ENCODE measurements around the gene ABCC5.

ABCC5 gene

GRCh38 chr3:183949690-183950089, 68.0 kb downstream of the ABCC5 start:
- H3K79me2 ChIP-seq (ENCODE audit: insufficient read depth, low read length), result no peaks in the 10 kb centered on the region
- no peak overlapping the region for H3K4me2 ChIP-seq (ENCODE audit: low read depth, low read length, poor library complexity, severe bottlenecking)
- H3K4me3 ChIP-seq (ENCODE audit: insufficient read depth, low read length, poor library complexity, severe bottlenecking), result no peak overlapping the region
- H3K9ac ChIP-seq (ENCODE audit: low read length), result no peak overlapping the region
- no peak for TF ChIP-seq CTCF (IDR thresholded peaks at IDR 0.05; ENCODE audit: insufficient read depth, low read length, poor library complexity, severe bottlenecking)
- no peak for TF ChIP-seq EZH2phosphoT487 (conservative IDR thresholded peaks at IDR 0.05; ENCODE audit: low read length)
- no peak overlapping the region for H2AFZ ChIP-seq (ENCODE audit: low read depth, low read length, severe bottlenecking)
- no peaks in the 10 kb centered on the region for H3F3A ChIP-seq (ENCODE audit: insufficient read depth)
- no peak overlapping the region for H3K27ac ChIP-seq (ENCODE audit: low read depth, low read length)
- H3K9me2 ChIP-seq (replicated peaks; ENCODE audit: insufficient read depth, low read length), result no peaks in the 10 kb centered on the region
- no peaks in the 10 kb centered on the region for H3K36me3 ChIP-seq (ENCODE audit: low read length)
- no peaks in the 10 kb centered on the region for H4K20me1 ChIP-seq (ENCODE audit: low read depth, low read length)
- no peaks in the 10 kb centered on the region for H3K27me3 ChIP-seq (ENCODE audit: low read length)
- H3K9me3 ChIP-seq (ENCODE audit: insufficient read depth, low read length), result no peaks in the 10 kb centered on the region

- H3K9ac ChIP-seq (ENCODE audit: low read length), result no peak overlapping the region
- H3K9me3 ChIP-seq (ENCODE audit: insufficient read depth, low read length), result no peaks in the 10 kb centered on the region
- H3K4me3 ChIP-seq (ENCODE audit: insufficient read depth, low read length, poor library complexity, severe bottlenecking), result no peak overlapping the region
- no peak overlapping the region for H2AFZ ChIP-seq (ENCODE audit: low read depth, low read length, severe bottlenecking)
- no peaks in the 10 kb centered on the region for H3K9me2 ChIP-seq (replicated peaks; ENCODE audit: insufficient read depth, low read length)
- no peaks in the 10 kb centered on the region for H4K20me1 ChIP-seq (ENCODE audit: low read depth, low read length)
- no peaks in the 10 kb centered on the region for H3K79me2 ChIP-seq (ENCODE audit: insufficient read depth, low read length)
- H3K27me3 ChIP-seq (ENCODE audit: low read length), result no peaks in the 10 kb centered on the region
- no peaks in the 10 kb centered on the region for H3K36me3 ChIP-seq (ENCODE audit: low read length)
- TF ChIP-seq EZH2phosphoT487 (conservative IDR thresholded peaks at IDR 0.05; ENCODE audit: low read length), result no peak
- no peak for TF ChIP-seq CTCF (IDR thresholded peaks at IDR 0.05; ENCODE audit: insufficient read depth, low read length, poor library complexity, severe bottlenecking)
- no peak overlapping the region for H3K27ac ChIP-seq (ENCODE audit: low read depth, low read length)
- H3F3A ChIP-seq (ENCODE audit: insufficient read depth), result no peaks in the 10 kb centered on the region
- no peak overlapping the region for H3K4me2 ChIP-seq (ENCODE audit: low read depth, low read length, poor library complexity, severe bottlenecking)
These were observed 71.6 kb downstream of the ABCC5 start for GRCh38 chr3:183946037-183946436.

- no peak overlapping the region for H3K27ac ChIP-seq (ENCODE audit: low read depth, low read length)
- H3F3A ChIP-seq (ENCODE audit: insufficient read depth), result no peaks in the 10 kb centered on the region
- H2AFZ ChIP-seq (ENCODE audit: low read depth, low read length, severe bottlenecking), result no peak overlapping the region
- H3K9me2 ChIP-seq (replicated peaks; ENCODE audit: insufficient read depth, low read length), result no peaks in the 10 kb centered on the region
- H3K27me3 ChIP-seq (ENCODE audit: low read length), result no peaks in the 10 kb centered on the region
- H3K9ac ChIP-seq (ENCODE audit: low read length), result no peak overlapping the region
- TF ChIP-seq CTCF (IDR thresholded peaks at IDR 0.05; ENCODE audit: insufficient read depth, low read length, poor library complexity, severe bottlenecking) (no peak), EZH2phosphoT487 (conservative IDR thresholded peaks at IDR 0.05; ENCODE audit: low read length) (no peak)
- H3K9me3 ChIP-seq (ENCODE audit: insufficient read depth, low read length), result no peaks in the 10 kb centered on the region
- H3K36me3 ChIP-seq (ENCODE audit: low read length), result no peaks in the 10 kb centered on the region
- no peak overlapping the region for H3K4me3 ChIP-seq (ENCODE audit: insufficient read depth, low read length, poor library complexity, severe bottlenecking)
- H4K20me1 ChIP-seq (ENCODE audit: low read depth, low read length), result no peaks in the 10 kb centered on the region
- H3K79me2 ChIP-seq (ENCODE audit: insufficient read depth, low read length), result no peaks in the 10 kb centered on the region
- H3K4me2 ChIP-seq (ENCODE audit: low read depth, low read length, poor library complexity, severe bottlenecking), result no peak overlapping the region
These were observed 72.9 kb downstream of the ABCC5 start for GRCh38 chr3:183944775-183945174.
